Measurements from ENCODE around the gene KRTAP6-3. TPM values are rescaled to one million over a fixed set of nuclear protein-coding genes. Genes with fewer than 3 reads are reported as not detected.

The KRTAP6-3 gene
- total RNA-seq, 1 experiment from 2014 or later, result not detected

GRCh38 chr21:30642564-30642963 lies 50.3 kb downstream of the KRTAP6-3 start, which contains the start of gene KRTAP20-3 (continued):
- TF ChIP-seq MXD4 (CRISPR knock-in tag; IDR thresholded peaks at IDR 0.05; ENCODE audit: borderline replicate concordance) (no peak), PREB (CRISPR knock-in tag; IDR thresholded peaks at IDR 0.05; ENCODE audit: borderline replicate concordance) (no peak), RELA (CRISPR knock-in tag; IDR thresholded peaks at IDR 0.05; ENCODE audit: borderline replicate concordance) (no peak), PRDM15 (CRISPR knock-in tag; IDR thresholded peaks at IDR 0.05) (no peak), E2F1 (CRISPR knock-in tag; IDR thresholded peaks at IDR 0.05) (no peak), ZNF532 (CRISPR knock-in tag; IDR thresholded peaks at IDR 0.05; ENCODE audit: borderline replicate concordance) (no peak)

Other genes with a start within 250 kb of the KRTAP6-3 start
- not detected in 3 replicates for gene KRTAP23-1, start 243.8 kb upstream of the KRTAP6-3 start, total RNA-seq (2021)
- not detected in 3 replicates for gene KRTAP13-2, start 220.2 kb upstream of the KRTAP6-3 start, total RNA-seq (2021)
- not detected in 3 replicates for gene KRTAP13-1, start 196.4 kb upstream of the KRTAP6-3 start, total RNA-seq (2021)
- not detected in 3 replicates for gene KRTAP13-3, start 166.5 kb upstream of the KRTAP6-3 start, total RNA-seq (2021)
- gene KRTAP13-4, start 162.2 kb upstream of the KRTAP6-3 start, total RNA-seq (2021), result 0.32 TPM in 1 of 3 replicates, not detected in the others
- gene KRTAP15-1, start 152.2 kb upstream of the KRTAP6-3 start, total RNA-seq (2021), result not detected in 3 replicates
- not detected in 3 replicates for gene KRTAP19-1, start 112.1 kb upstream of the KRTAP6-3 start, total RNA-seq (2021)
- not detected in 3 replicates for gene KRTAP19-2, start 105.0 kb upstream of the KRTAP6-3 start, total RNA-seq (2021)
- gene KRTAP19-3, start 100.4 kb upstream of the KRTAP6-3 start, total RNA-seq (2021), result not detected in 3 replicates
- not detected in 3 replicates for gene KRTAP19-4, start 95.3 kb upstream of the KRTAP6-3 start, total RNA-seq (2021)
- gene KRTAP19-5, start 90.3 kb upstream of the KRTAP6-3 start, total RNA-seq (2021), result not detected in 3 replicates
- gene KRTAP19-6, start 50.6 kb upstream of the KRTAP6-3 start, total RNA-seq (2021), result not detected in 3 replicates
- not detected in 3 replicates for gene KRTAP19-7, start 31.1 kb upstream of the KRTAP6-3 start, total RNA-seq (2021)
- not detected in 3 replicates for gene KRTAP22-2, start 2.0 kb upstream of the KRTAP6-3 start, total RNA-seq (2021)
- gene KRTAP6-2, start 6.5 kb downstream of the KRTAP6-3 start, total RNA-seq (2021), result not detected in 3 replicates
- not detected in 3 replicates for gene KRTAP22-1, start 8.6 kb downstream of the KRTAP6-3 start, total RNA-seq (2021)
- not detected in 3 replicates for gene KRTAP6-1, start 21.5 kb downstream of the KRTAP6-3 start, total RNA-seq (2021)
- not detected in 3 replicates for gene KRTAP20-1, start 24.0 kb downstream of the KRTAP6-3 start, total RNA-seq (2021)
- not detected in 3 replicates for gene KRTAP20-4, start 28.2 kb downstream of the KRTAP6-3 start, total RNA-seq (2021)
- not detected in 3 replicates for gene KRTAP20-2, start 42.8 kb downstream of the KRTAP6-3 start, total RNA-seq (2021)
- not detected in 3 replicates for gene KRTAP20-3, start 50.4 kb downstream of the KRTAP6-3 start, total RNA-seq (2021)
- gene KRTAP21-3, start 126.3 kb downstream of the KRTAP6-3 start, total RNA-seq (2021), result not detected in 3 replicates
- not detected in 3 replicates for gene KRTAP21-2, start 154.8 kb downstream of the KRTAP6-3 start, total RNA-seq (2021)
- not detected in 3 replicates for gene KRTAP21-1, start 163.0 kb downstream of the KRTAP6-3 start, total RNA-seq (2021)
- not detected in 3 replicates for gene KRTAP8-1, start 220.8 kb downstream of the KRTAP6-3 start, total RNA-seq (2021)
- not detected in 3 replicates for gene KRTAP7-1, start 237.3 kb downstream of the KRTAP6-3 start, total RNA-seq (2021)

Data from WTC11 (cell line).